Stomach smooth muscle (tissue), 2 donors: ENCODE results near the gene MACF1.

ENCODE experiments used
- H3K27ac ChIP-seq: one replicate; pipeline ENCODE4 v1.7.0; 2013; ENCODE audit warnings: mild to moderate bottlenecking, low read length, inconsistent platforms
- H3K27me3 ChIP-seq, 2 donors: one replicate each; pipeline ENCODE4 v1.7.0; 2013; ENCODE audit warnings: low read length in 2 of 2; ENCODE audit not compliant: insufficient read depth in 2 of 2, control insufficient read depth in 1 of 2
- H3K36me3 ChIP-seq, 2 donors: one replicate each; pipeline ENCODE4 v1.7.0; 2013; ENCODE audit warnings: low read length in 2 of 2; ENCODE audit not compliant: control insufficient read depth in 2 of 2, insufficient read depth in 2 of 2
- H3K4me1 ChIP-seq: one replicate; pipeline ENCODE4 v1.7.0; 2013; ENCODE audit warnings: low read length; ENCODE audit not compliant: control insufficient read depth, insufficient read depth
- H3K4me3 ChIP-seq, 2 donors: one replicate each; pipeline ENCODE4 v1.7.0; 2013; ENCODE audit warnings: low read length in 2 of 2
- H3K9ac ChIP-seq, 2 donors: one replicate each; pipeline ENCODE4 v1.7.0; 2013; ENCODE audit warnings: low read length in 2 of 2, mild to moderate bottlenecking in 1 of 2
- H3K9me3 ChIP-seq, 2 donors: one replicate each; pipeline ENCODE4 v1.7.0; 2013; ENCODE audit warnings: low read length in 2 of 2; ENCODE audit not compliant: control insufficient read depth in 2 of 2
- donor health status: healthy.
- donor health status: Pancreatic carcinoma.

Gene MACF1

GRCh38 chr1:39238476-39238875, 34.0 kb downstream of the MACF1 start:
- Histone ChIP-seq H3K27me3 (no peaks in the 10 kb centered on the region), H3K4me1 (peaks cover under 1% of the 10 kb centered on the region), H3K27ac (peak overlapping the region; percentile 3), H3K9me3 (no peaks in the 10 kb centered on the region), H3K36me3 (peaks cover under 1 to 5% of the 10 kb centered on the region in 2 donors), H3K9ac (peak overlapping the region in 1 of 2 donors; percentile 15), H3K4me3 (no peak overlapping the region)

- Histone ChIP-seq H3K27me3 (no peaks in the 10 kb centered on the region), H3K4me1 (no peaks in the 10 kb centered on the region), H3K9ac (no peak overlapping the region), H3K4me3 (no peak overlapping the region), H3K36me3 (peaks cover 0 to 5% of the 10 kb centered on the region in 2 donors), H3K9me3 (no peaks in the 10 kb centered on the region), H3K27ac (peak overlapping the region; percentile 11)
Observed at GRCh38 chr1:39239968-39240367, 35.5 kb downstream of the MACF1 start.

GRCh38 chr1:39243302-39243701, 38.8 kb downstream of the MACF1 start:
- Histone ChIP-seq H3K9ac (no peak overlapping the region), H3K4me1 (no peaks in the 10 kb centered on the region), H3K36me3 (no peaks in the 10 kb centered on the region), H3K4me3 (no peak overlapping the region), H3K27me3 (no peaks in the 10 kb centered on the region), H3K9me3 (no peaks in the 10 kb centered on the region), H3K27ac (no peak overlapping the region)

- peaks cover 5 to 13% of the 10 kb centered on the region in 2 donors for H3K36me3 ChIP-seq
- H3K27me3 ChIP-seq, result no peaks in the 10 kb centered on the region
- H3K9ac ChIP-seq, result no peak overlapping the region
- H3K4me3 ChIP-seq, result no peak overlapping the region
- H3K4me1 ChIP-seq, result peaks cover 14% of the 10 kb centered on the region
- no peaks in the 10 kb centered on the region for H3K9me3 ChIP-seq
- no peak overlapping the region for H3K27ac ChIP-seq
Observed at GRCh38 chr1:39250460-39251240, 46.2 kb downstream of the MACF1 start.

GRCh38 chr1:39255222-39255621, 50.7 kb downstream of the MACF1 start:
- H3K4me1 ChIP-seq, result peaks cover 26% of the 10 kb centered on the region
- no peak overlapping the region for H3K4me3 ChIP-seq
- H3K27me3 ChIP-seq, result no peaks in the 10 kb centered on the region
- no peaks in the 10 kb centered on the region for H3K9me3 ChIP-seq
- H3K36me3 ChIP-seq, result peaks cover 11 to 18% of the 10 kb centered on the region in 2 donors
- no peak overlapping the region for H3K27ac ChIP-seq
- H3K9ac ChIP-seq, result no peak overlapping the region

- Histone ChIP-seq H3K4me3 (no peak overlapping the region), H3K36me3 (peaks cover 8 to 18% of the 10 kb centered on the region in 2 donors), H3K27me3 (no peaks in the 10 kb centered on the region), H3K9ac (no peak overlapping the region), H3K4me1 (peaks cover 24% of the 10 kb centered on the region), H3K9me3 (no peaks in the 10 kb centered on the region), H3K27ac (peak overlapping the region; percentile 42)
Observed at GRCh38 chr1:39258146-39258924, 53.8 kb downstream of the MACF1 start.

GRCh38 chr1:39258925-39259244, 54.4 kb downstream of the MACF1 start:
- no peaks in the 10 kb centered on the region for H3K27me3 ChIP-seq
- H3K36me3 ChIP-seq, result peaks cover 6 to 18% of the 10 kb centered on the region in 2 donors
- H3K9ac ChIP-seq, result no peak overlapping the region
- no peaks in the 10 kb centered on the region for H3K9me3 ChIP-seq
- peak overlapping the region; percentile 42 for H3K27ac ChIP-seq
- peaks cover 20% of the 10 kb centered on the region for H3K4me1 ChIP-seq
- H3K4me3 ChIP-seq, result no peak overlapping the region

- Histone ChIP-seq H3K27me3 (no peaks in the 10 kb centered on the region), H3K9me3 (no peaks in the 10 kb centered on the region), H3K36me3 (peaks cover 0 to 4% of the 10 kb centered on the region in 2 donors), H3K4me1 (peaks cover 20% of the 10 kb centered on the region), H3K9ac (no peak overlapping the region), H3K4me3 (no peak overlapping the region), H3K27ac (no peak overlapping the region)
Observed at GRCh38 chr1:39261712-39262221, 57.3 kb downstream of the MACF1 start.

- Histone ChIP-seq H3K4me3 (no peak overlapping the region), H3K4me1 (peaks cover 25% of the 10 kb centered on the region), H3K36me3 (peaks cover 0 to 2% of the 10 kb centered on the region in 2 donors), H3K27me3 (no peaks in the 10 kb centered on the region), H3K9me3 (no peaks in the 10 kb centered on the region), H3K9ac (peak overlapping the region in 1 of 2 donors; percentile 31), H3K27ac (peak overlapping the region; percentile 37)
Observed at GRCh38 chr1:39262802-39263201, 58.3 kb downstream of the MACF1 start.

- Histone ChIP-seq H3K9ac (no peak overlapping the region), H3K4me1 (peaks cover 40% of the 10 kb centered on the region), H3K9me3 (no peaks in the 10 kb centered on the region), H3K36me3 (no peaks in the 10 kb centered on the region), H3K4me3 (no peak overlapping the region), H3K27ac (no peak overlapping the region), H3K27me3 (no peaks in the 10 kb centered on the region)
Observed at GRCh38 chr1:39266269-39266668, 61.8 kb downstream of the MACF1 start.
